ENCODE measurements around the gene C2orf92.

Gene C2orf92

DNA sequence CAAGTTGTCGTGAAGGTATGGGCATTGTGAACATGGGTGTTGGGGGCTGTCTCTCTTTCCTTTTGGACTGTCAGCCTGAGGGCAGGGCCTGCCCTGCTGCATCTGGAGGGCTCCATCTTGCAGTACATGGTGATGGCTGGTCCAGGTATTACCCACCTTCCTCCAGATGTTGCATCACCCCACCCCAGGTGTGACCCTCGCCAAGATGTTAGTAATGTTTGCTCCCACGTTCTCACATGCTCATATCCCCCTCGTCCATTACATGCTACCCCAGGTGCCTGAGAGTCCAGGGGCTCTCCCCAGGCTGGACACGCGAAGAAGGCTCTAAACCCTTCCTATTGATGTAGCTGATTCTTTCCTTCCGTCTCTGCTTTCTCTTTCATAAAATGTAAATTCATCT, 57.8 kb downstream of the C2orf92 start:
- TF ChIP-seq ZNF121 (tag by site-specific recombination; IDR thresholded peaks at IDR 0.05): no peak
- TF ChIP-seq ZNF274 (IDR thresholded peaks at IDR 0.05; ENCODE audit: low read length): no peak
- TF ChIP-seq ZNF274 (tag by site-specific recombination; IDR thresholded peaks at IDR 0.05; ENCODE audit: borderline replicate concordance): no peak
- TF ChIP-seq PRDM6 (tag by site-specific recombination; IDR thresholded peaks at IDR 0.05): no peak
- no peak for TF ChIP-seq GFI1B (tag by site-specific recombination; IDR thresholded peaks at IDR 0.05)
- no peak for TF ChIP-seq OVOL3 (tag by site-specific recombination; IDR thresholded peaks at IDR 0.05)
- no peak for TF ChIP-seq ZNF777 (tag by site-specific recombination; IDR thresholded peaks at IDR 0.05; ENCODE audit: borderline replicate concordance)
- no peak for TF ChIP-seq ZBTB1 (tag by site-specific recombination; IDR thresholded peaks at IDR 0.05)
- no peaks in the 10 kb centered on the region for H3K4me1 ChIP-seq (ENCODE audit: control insufficient read depth, insufficient read depth, low read length)
- CTCF ChIA-PET: interaction anchor here (0.7 to 4.1 kb wide), 2 partner anchors 14 to 136 kb away, joined by 3 to 20 read pairs; no protein-coding TSS in a partner anchor
- no peak overlapping the region for H3K4me3 ChIP-seq (ENCODE audit: low read depth, low read length)
- H3K9me3 ChIP-seq (ENCODE audit: control insufficient read depth, insufficient read depth, low read depth, low read length): no peaks in the 10 kb centered on the region
- no peaks in the 10 kb centered on the region for H3K36me3 ChIP-seq (ENCODE audit: control insufficient read depth in 2 of 2, insufficient read depth in 1 of 2, low read length in 2 of 2)
- POLR2A ChIA-PET: no interaction called here
- no peak overlapping the region for H3K27ac ChIP-seq (ENCODE audit: extremely low read depth, low read depth, low read length)

DNA sequence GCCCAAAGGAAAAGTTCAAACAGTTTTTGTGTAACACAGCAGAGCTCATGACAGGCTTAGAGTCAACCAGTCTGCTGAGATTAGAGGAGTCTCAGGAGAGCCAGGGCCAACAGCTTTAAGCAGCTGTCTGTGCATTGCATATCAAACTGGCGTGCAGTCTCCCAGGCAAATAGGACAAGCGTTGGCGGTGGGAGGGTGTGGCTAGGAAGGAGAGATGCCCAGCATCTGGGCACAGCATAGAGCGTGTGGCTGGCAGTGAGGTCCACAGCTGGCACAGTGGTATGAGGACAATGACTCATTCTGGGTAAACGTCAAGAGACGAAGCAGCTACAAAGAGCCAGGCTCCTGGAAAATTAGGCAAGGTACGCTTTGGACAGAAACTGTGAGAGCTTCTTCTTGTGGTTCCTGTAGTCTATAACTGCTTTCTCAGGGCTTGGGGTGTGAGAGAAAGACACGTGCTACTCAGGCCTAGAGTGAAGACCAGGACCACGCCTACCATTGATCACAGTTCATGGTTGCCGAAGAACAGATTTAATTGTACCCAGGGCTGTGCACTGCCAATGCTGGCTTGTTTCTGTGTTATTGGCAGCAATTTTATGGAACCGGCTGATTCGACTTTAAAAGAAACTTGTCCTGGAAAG, 58.7 kb downstream of the C2orf92 start:
- Histone ChIP-seq H3K27ac (ENCODE audit: extremely low read depth, low read depth, low read length) (no peak overlapping the region), H3K4me1 (ENCODE audit: control insufficient read depth, insufficient read depth, low read length) (no peaks in the 10 kb centered on the region), H3K36me3 (ENCODE audit: control insufficient read depth in 2 of 2, insufficient read depth in 1 of 2, low read length in 2 of 2) (no peaks in the 10 kb centered on the region), H3K9me3 (ENCODE audit: control insufficient read depth, insufficient read depth, low read depth, low read length) (no peaks in the 10 kb centered on the region), H3K4me3 (ENCODE audit: low read depth, low read length) (no peak overlapping the region)
- ChIA-PET POLR2A (no interaction called here), CTCF (interaction anchor here (0.8 to 4.1 kb wide), 2 partner anchors 13 to 18 kb away, joined by 4 to 20 read pairs; no protein-coding TSS in a partner anchor)
- TF ChIP-seq ZNF140 (tag by site-specific recombination; IDR thresholded peaks at IDR 0.05): no peak
- no peak for TF ChIP-seq ZNF624 (tag by site-specific recombination; IDR thresholded peaks at IDR 0.05)
- no peak for TF ChIP-seq ZNF302 (tag by site-specific recombination; IDR thresholded peaks at IDR 0.05; ENCODE audit: low read depth)
- TF ChIP-seq TSHZ1 (tag by site-specific recombination; IDR thresholded peaks at IDR 0.05; ENCODE audit: borderline replicate concordance): no peak
- no peak for TF ChIP-seq REST (tag by site-specific recombination; IDR thresholded peaks at IDR 0.05)
- no peak for TF ChIP-seq ZNF174 (tag by site-specific recombination; IDR thresholded peaks at IDR 0.05)
- TF ChIP-seq SCRT1 (tag by site-specific recombination; IDR thresholded peaks at IDR 0.05; ENCODE audit: borderline replicate concordance): no peak
- TF ChIP-seq ZNF248 (tag by site-specific recombination; IDR thresholded peaks at IDR 0.05): no peak
